Adrenal gland (tissue), 19 donors: Measurements from ENCODE around the gene BMP8B. TPM values are rescaled to one million over a fixed set of nuclear protein-coding genes. Genes with fewer than 3 reads are reported as not detected.

ENCODE experiments used
- DNase-seq, 7 donors: peaks; one replicate each; pipeline ENCODE4 v3.0.0-alpha.2; 2019 to 2020
- H3K27ac ChIP-seq, 5 donors: fragments of 200-600 bp; sonication (generic) in 4 of 5; 1 replicate in 3 of 5; 2 replicates in 2 of 5; pipeline versions ENCODE4 v1.5.1 to v1.8.0; 2016 to 2020; ENCODE audit warnings: mild to moderate bottlenecking in 1 of 5
- H3K27me3 ChIP-seq: fragments of 200-600 bp; 2 replicates; pipeline ENCODE4 v1.8.0; 2021
- H3K36me3 ChIP-seq, 2 donors: fragments of 200-600 bp; replicated peaks in 1 of 2; 1 replicate in 1 of 2; 2 replicates in 1 of 2; pipeline versions ENCODE4 v1.5.1 to v1.8.0; 2018 to 2022
- H3K4me1 ChIP-seq, 2 donors: fragments of 200-600 bp; replicated peaks in 1 of 2; 1 replicate in 1 of 2; 2 replicates in 1 of 2; pipeline versions ENCODE4 v1.5.1 to v1.8.0; 2018 to 2021
- H3K4me3 ChIP-seq, 4 donors: fragments of 200-600 bp; sonication (generic) in 3 of 4; one replicate each; pipeline ENCODE4 v1.5.1; 2016 to 2018
- H3K9me3 ChIP-seq, 3 donors: fragments of 200-600 bp; sonication (generic) in 1 of 3; replicated peaks in 1 of 3; 1 replicate in 2 of 3; 2 replicates in 1 of 3; pipeline versions ENCODE4 v1.5.1 to v1.8.0; 2016 to 2021
- POLR2A ChIP-seq, 2 donors: fragments of 450-650 bp; IDR thresholded peaks; one replicate each; pipeline ENCODE4 v1.6.1; 2017; ENCODE audit warnings: antibody characterized with exemption in 2 of 2, mild to moderate bottlenecking in 2 of 2, moderate library complexity in 1 of 2
- WGBS, 4 donors: extraction: QIAGEN DNeasy Blood & Tissue Kit in 2 of 4; methylation state at CpG; one replicate each; pipeline versions ENCODE4 v1.1.5 to v1.1.7; 2013 to 2017; 5-methylcytosine and 5-hydroxymethylcytosine counted together
- intact Hi-C, 2 donors: fragments of 100-400 bp; cut with DNase I; formaldehyde crosslinking; loops; one replicate each; pipeline versions ENCODE4 v1.14.1 to v1.15.0; 2022 to 2023
- long read RNA-seq, 10 donors: library from polyadenylated mRNA in 3 of 10; unstranded in 2 of 10; stranded (forward) in 1 of 10; transcript quantifications; one replicate each; pipeline ENCODE4 v2.0.0 and lab custom pipeline, GENCODE V29; 2021 to 2026
- polyA plus RNA-seq, 3 donors: library from polyadenylated mRNA; stranded (reverse); fragments of 200-250 nt in 2 of 3; fragments of 350-450 nt in 1 of 3; fragmentation: Illumina TruSeq in 1 of 3; extraction: RNeasy Lipid Tissue Mini Kit (QIAGEN cat#74804) in 1 of 3; gene quantifications; one replicate each; pipeline ENCODE4 v1.2.3, GENCODE V29; 2013 to 2014
- total RNA-seq, 9 donors: library from RNA; depleted of rRNA in 4 of 9; stranded (reverse); fragments of >200 nt in 4 of 9; fragments of 120-200 nt in 1 of 9; fragmentation: NEBNext Ultra II Directional in 1 of 9; extraction: Animal tissue kit (Norgen Biotek cat#: 25700) in 1 of 9; gene quantifications; one replicate each; pipeline versions ENCODE4 v1.1.0 to v1.2.4, GENCODE V29; 2013 to 2023
- TF ChIP-seq, protein P1 (sequence below), 6 experiments: fragments of 450-650 bp in 4 of 6; fragments of 200-600 bp in 2 of 6; sonication (generic) in 1 of 6; IDR thresholded peaks; 1 replicate in 5 of 6; 2 replicates in 1 of 6; pipeline versions ENCODE4 v1.5.1 to v1.8.0; 2016 to 2021; ENCODE audit warnings: antibody characterized with exemption in 6 of 6, mild to moderate bottlenecking in 2 of 6, moderate library complexity in 1 of 6
- donor health status: healthy with polysubstance abuse.
- donor health status: Bipolar disorder and iron deficiency.
- donor health status: DM: yes; HTN: yes; CAD: no.
- donor health status: DM: no; HTN: no; CAD: no.
- donor health status: DM: no; HTN: no; CAD: no.
- donor health status: DM: yes; HTN: yes; CAD: no.

Gene BMP8B, protein sequence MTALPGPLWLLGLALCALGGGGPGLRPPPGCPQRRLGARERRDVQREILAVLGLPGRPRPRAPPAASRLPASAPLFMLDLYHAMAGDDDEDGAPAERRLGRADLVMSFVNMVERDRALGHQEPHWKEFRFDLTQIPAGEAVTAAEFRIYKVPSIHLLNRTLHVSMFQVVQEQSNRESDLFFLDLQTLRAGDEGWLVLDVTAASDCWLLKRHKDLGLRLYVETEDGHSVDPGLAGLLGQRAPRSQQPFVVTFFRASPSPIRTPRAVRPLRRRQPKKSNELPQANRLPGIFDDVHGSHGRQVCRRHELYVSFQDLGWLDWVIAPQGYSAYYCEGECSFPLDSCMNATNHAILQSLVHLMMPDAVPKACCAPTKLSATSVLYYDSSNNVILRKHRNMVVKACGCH
- total RNA-seq, result 1 to 10 TPM in 3 of 9 donors, under 1 TPM in 5, not detected in 1; 0.09 to 5.9 (median 0.25) TPM
- polyA plus RNA-seq, result 1 to 10 TPM; 1.0 to 3.7 (median 2.3) TPM
- long read RNA-seq, donor 1, result 0 reads
- long read RNA-seq, donor 2, result 0 reads
- long read RNA-seq, donor 3, full-length matches to known transcripts, result 1 of 1 reads
- long read RNA-seq, donor 3, partial matches to known transcripts, result 0 of 1 reads
- long read RNA-seq, donor 3, other reads (novel, unspliced or antisense), result 0 of 1 reads
- long read RNA-seq, donor 4, result 0 reads
- long read RNA-seq, donor 5, full-length matches to known transcripts, result 1 of 1 reads
- long read RNA-seq, donor 5, partial matches to known transcripts, result 0 of 1 reads
- long read RNA-seq, donor 5, other reads (novel, unspliced or antisense), result 0 of 1 reads
- long read RNA-seq, donor 6, partial matches to known transcripts, result 0 of 1 reads
- long read RNA-seq, donor 6, other reads (novel, unspliced or antisense), result 1 of 1 reads
- long read RNA-seq, donor 7, result 0 reads
- long read RNA-seq, donor 8, result 0 reads
- long read RNA-seq, donor 9, result 0 reads
- long read RNA-seq, donor 10, result 0 reads

DNA sequence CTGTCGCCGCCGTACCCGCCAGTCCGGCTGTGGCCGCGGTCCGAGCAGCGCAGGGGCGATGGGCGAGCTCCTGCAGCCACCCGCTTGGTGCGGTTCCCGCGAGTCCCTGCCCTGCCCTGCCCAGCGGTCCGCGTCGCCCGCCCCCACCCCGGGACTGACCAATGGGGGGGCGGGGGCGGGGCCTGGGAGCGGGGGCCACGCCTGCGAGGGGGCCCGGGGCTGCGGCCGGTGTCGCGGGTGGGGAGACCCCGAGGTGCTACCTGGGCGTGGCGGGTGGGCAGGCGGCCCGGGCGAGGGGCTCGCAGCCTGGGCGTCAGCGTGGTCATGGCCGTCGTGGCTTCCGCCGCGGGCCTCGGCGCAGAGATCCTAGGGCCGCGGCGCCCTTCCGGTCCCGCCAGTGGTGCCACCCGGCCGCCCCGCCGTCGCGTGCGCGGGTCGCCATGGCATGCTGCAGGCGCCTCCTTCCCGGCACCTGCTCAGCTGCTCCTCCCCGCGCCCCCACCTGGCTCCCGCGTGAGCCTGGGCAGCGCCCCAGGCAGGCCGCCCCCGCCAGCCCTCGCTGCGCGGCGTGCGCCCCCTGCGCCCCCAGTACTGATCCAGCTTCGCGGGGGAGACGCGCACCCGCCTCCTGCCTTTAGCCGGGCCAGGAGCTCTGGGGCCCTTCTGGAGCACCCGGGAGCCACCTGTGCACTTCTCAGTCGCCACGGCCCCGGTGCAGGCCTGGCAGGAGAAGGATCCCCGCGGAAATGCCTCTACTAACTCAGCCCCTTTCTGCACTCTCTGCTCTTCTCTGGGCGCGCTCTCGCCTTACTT is at the start of gene BMP8B:
BMP8B (minus strand) TSS at position 108 of the 813 bp plus-strand sequence. CDS start 380 bp downstream, outside the sequence.
- TF ChIP-seq, protein P1, sequence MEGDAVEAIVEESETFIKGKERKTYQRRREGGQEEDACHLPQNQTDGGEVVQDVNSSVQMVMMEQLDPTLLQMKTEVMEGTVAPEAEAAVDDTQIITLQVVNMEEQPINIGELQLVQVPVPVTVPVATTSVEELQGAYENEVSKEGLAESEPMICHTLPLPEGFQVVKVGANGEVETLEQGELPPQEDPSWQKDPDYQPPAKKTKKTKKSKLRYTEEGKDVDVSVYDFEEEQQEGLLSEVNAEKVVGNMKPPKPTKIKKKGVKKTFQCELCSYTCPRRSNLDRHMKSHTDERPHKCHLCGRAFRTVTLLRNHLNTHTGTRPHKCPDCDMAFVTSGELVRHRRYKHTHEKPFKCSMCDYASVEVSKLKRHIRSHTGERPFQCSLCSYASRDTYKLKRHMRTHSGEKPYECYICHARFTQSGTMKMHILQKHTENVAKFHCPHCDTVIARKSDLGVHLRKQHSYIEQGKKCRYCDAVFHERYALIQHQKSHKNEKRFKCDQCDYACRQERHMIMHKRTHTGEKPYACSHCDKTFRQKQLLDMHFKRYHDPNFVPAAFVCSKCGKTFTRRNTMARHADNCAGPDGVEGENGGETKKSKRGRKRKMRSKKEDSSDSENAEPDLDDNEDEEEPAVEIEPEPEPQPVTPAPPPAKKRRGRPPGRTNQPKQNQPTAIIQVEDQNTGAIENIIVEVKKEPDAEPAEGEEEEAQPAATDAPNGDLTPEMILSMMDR (IDR thresholded peaks at IDR 0.05), result no peak
- TF ChIP-seq POLR2A (IDR thresholded peaks at IDR 0.05), result no peak
- no peaks in the 10 kb centered on the region for H3K9me3 ChIP-seq
- no peaks in the 10 kb centered on the region for H3K27me3 ChIP-seq
- peak within 1 kb of the TSS in 2 of 4 donors; percentile 6 to 65 for H3K4me3 ChIP-seq
- no peaks in the 10 kb centered on the region for H3K36me3 ChIP-seq
- peaks cover 0 to 6% of the 10 kb centered on the region in 2 donors for H3K4me1 ChIP-seq
- DNase-seq, result peak in 5 of 7 donors; percentile 10 to 75 (median 35)
- intact Hi-C loops, result no loop called here
- H3K27ac ChIP-seq, result peak within 1 kb of the TSS in 1 of 5 donors; percentile 10
- 0 to 7% (median 2%) methylated on average over 6 to 91 of the region's 91 CpGs for WGBS, 4 donors

DNA sequence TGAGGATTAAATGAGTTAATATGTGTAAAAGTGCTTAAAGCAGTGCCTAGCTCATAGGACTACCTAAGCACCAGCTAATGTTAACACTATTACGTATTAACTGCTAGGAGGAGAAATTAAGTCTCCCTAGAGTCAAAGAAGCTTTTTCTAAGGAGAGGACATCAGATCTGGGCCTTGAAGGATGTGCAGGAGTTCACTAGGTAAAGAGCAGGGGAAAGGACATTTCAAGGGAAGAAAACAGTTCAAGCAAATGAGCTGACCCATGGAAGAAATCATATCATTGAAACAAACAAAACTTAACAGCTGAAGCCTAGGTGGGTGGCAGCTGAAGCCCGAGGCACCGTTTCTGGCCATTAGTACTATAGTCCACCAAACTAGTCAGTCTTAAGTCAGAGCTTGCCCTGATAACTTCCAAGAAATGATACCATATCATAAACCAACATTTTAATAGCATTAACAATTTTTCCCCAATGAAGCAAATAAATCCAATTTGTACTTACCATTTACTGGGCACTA is 48.0 kb upstream of the BMP8B start:
- 93 to 97% (median 96%) methylated on average over 3 of the region's 3 CpGs for WGBS, 4 donors
- Histone ChIP-seq H3K27ac (no peak overlapping the region), H3K4me3 (no peak overlapping the region), H3K9me3 (no peaks in the 10 kb centered on the region), H3K27me3 (no peaks in the 10 kb centered on the region), H3K4me1 (no peaks in the 10 kb centered on the region), H3K36me3 (peaks cover 0 to 3% of the 10 kb centered on the region in 2 donors)
- no peak for DNase-seq
- intact Hi-C loops, result no loop called here
- TF ChIP-seq POLR2A (IDR thresholded peaks at IDR 0.05), result no peak
- TF ChIP-seq, protein P1 (IDR thresholded peaks at IDR 0.05), result no peak

DNA sequence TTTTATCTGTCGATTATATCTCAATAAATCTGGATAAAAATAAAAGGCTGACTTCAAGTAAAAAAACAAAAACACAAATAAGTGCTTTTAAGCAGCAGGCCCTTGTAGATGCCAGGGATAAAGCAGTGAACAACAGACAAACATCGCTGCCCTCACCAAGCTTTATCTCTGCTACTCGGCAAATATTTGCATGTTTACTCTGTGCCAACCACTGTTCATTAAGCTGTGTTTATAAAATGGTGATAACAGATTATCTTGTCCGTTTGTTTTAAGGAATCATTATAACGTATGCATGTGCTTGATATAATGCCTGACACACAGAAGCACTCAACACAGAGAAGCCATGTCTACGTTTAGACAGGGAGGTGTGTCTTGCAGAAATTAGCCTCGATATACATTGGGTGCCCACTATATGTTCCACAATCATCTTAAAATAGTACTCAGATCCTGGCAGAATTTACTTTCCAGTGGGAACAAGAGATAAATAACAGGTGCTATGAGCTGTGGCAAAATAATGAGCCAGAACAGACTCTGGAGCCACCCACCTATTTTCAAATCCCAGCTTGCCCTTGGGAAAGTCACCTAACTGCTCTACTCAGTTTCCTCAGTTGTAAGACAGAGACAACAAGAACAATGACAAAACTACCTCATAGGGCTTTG is 47.4 kb upstream of the BMP8B start:
- Histone ChIP-seq H3K4me3 (no peak overlapping the region), H3K27ac (no peak overlapping the region), H3K9me3 (no peaks in the 10 kb centered on the region), H3K27me3 (no peaks in the 10 kb centered on the region), H3K36me3 (no peaks in the 10 kb centered on the region), H3K4me1 (no peaks in the 10 kb centered on the region)
- intact Hi-C loops, result no loop called here
- 87 to 91% (median 90%) methylated on average over 7 of the region's 7 CpGs for WGBS, 4 donors
- no peak for DNase-seq
- no peak for TF ChIP-seq POLR2A (IDR thresholded peaks at IDR 0.05)
- TF ChIP-seq, protein P1 (IDR thresholded peaks at IDR 0.05), result no peak
